Dermis microvascular lymphatic vessel endothelial cell (primary cell): Measurements from ENCODE around the gene HACD2. TPM values are rescaled to one million over a fixed set of nuclear protein-coding genes. Genes with fewer than 3 reads are reported as not detected.
A peak's percentile ranks its signal among the peaks of the same experiment; 100 is the strongest.

Experiments
- DNase-seq, 2 donors: peaks; one replicate each; pipeline versions ENCODE4 v3.0.0 to v3.0.0-alpha.2; 2010; ENCODE audit warnings: low read depth in 2 of 2
- total RNA-seq: library from RNA; depleted of rRNA; stranded (reverse); fragments of >200 nt; gene quantifications from 2 replicates; pipeline ENCODE4 v1.2.1, GENCODE V29; 2014

HACD2 gene
- total RNA-seq, 1 donor from 2014 or later = 21.3 TPM

- no peak for DNase-seq
Measured at GRCh38 chr3:123571973-123572365, 12.9 kb downstream of the HACD2 start.

- DNase-seq = no peak
Measured at GRCh38 chr3:123571264-123571972, 13.4 kb downstream of the HACD2 start.

GRCh38 chr3:123568875-123569274 lies 16.0 kb downstream of the HACD2 start:
- no peak for DNase-seq

- DNase-seq = no peak
Measured at GRCh38 chr3:123568034-123568433, 16.8 kb downstream of the HACD2 start.

- no peak for DNase-seq
Measured at GRCh38 chr3:123564056-123564455, 20.8 kb downstream of the HACD2 start.

- DNase-seq = no peak
Measured at GRCh38 chr3:123562547-123562946, 22.3 kb downstream of the HACD2 start.

GRCh38 chr3:123561188-123561587 lies 23.7 kb downstream of the HACD2 start:
- no peak for DNase-seq

GRCh38 chr3:123559040-123559861 lies 25.6 kb downstream of the HACD2 start:
- DNase-seq = peak; percentile 45 to 68

GRCh38 chr3:123553536-123553935 lies 31.3 kb downstream of the HACD2 start:
- DNase-seq = no peak

- no peak for DNase-seq
Measured at GRCh38 chr3:123552768-123553167, 32.1 kb downstream of the HACD2 start.

GRCh38 chr3:123552095-123552714 lies 32.6 kb downstream of the HACD2 start:
- peak; percentile 12 to 47 for DNase-seq

- DNase-seq = no peak
Measured at GRCh38 chr3:123547881-123548519, 36.9 kb downstream of the HACD2 start.

GRCh38 chr3:123546133-123546755 lies 38.6 kb downstream of the HACD2 start:
- no peak for DNase-seq

GRCh38 chr3:123543950-123544349 lies 40.9 kb downstream of the HACD2 start:
- no peak for DNase-seq

GRCh38 chr3:123540285-123540684 lies 44.6 kb downstream of the HACD2 start:
- DNase-seq = peak in 1 of 2 donors; percentile 46

GRCh38 chr3:123536153-123536895 lies 48.5 kb downstream of the HACD2 start:
- DNase-seq = no peak

- DNase-seq = peak in 1 of 2 donors; percentile 32
Measured at GRCh38 chr3:123535580-123535979, 49.3 kb downstream of the HACD2 start.

GRCh38 chr3:123534264-123534663 lies 50.6 kb downstream of the HACD2 start:
- DNase-seq = no peak

- no peak for DNase-seq
Measured at GRCh38 chr3:123533554-123534159, 51.2 kb downstream of the HACD2 start.

- no peak for DNase-seq
Measured at GRCh38 chr3:123528130-123528529, 56.7 kb downstream of the HACD2 start.
